HG03439 (cell line): ENCODE results near the gene ENPEP.
"Not testable (repeated sequence)": the region's sequence is repeated elsewhere in the genome, so short reads cannot be mapped to it uniquely, and the experiment has no call there.

ENCODE experiments used
- ATAC-seq: cut with Tn5 transposase; IDR thresholded peaks from one replicate; pipeline ENCODE4 v1.9.1; 2021; ENCODE audit warnings: mild to moderate bottlenecking, moderate library complexity; ENCODE audit not compliant: unreplicated experiment

ENPEP gene

DNA sequence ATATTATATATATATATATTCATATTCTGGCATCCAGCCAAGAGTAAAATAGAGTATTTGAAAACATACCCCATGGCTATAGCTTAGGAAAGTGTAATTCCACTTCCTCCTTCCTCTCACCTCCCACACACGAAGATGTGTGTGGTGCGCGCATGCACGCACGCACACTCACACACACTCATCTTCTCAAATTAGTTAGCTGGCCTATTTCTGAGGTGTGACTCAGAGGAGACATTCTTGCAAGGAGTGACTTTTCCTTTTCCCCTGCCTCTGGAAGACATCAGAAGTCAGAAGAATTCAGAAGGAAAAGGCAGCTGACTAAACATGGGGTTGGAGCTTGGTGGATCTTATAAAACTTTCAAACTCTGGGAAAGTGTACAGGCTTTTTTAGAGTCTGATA, 8.8 kb downstream of the ENPEP start:
- ATAC-seq, result no peak

DNA sequence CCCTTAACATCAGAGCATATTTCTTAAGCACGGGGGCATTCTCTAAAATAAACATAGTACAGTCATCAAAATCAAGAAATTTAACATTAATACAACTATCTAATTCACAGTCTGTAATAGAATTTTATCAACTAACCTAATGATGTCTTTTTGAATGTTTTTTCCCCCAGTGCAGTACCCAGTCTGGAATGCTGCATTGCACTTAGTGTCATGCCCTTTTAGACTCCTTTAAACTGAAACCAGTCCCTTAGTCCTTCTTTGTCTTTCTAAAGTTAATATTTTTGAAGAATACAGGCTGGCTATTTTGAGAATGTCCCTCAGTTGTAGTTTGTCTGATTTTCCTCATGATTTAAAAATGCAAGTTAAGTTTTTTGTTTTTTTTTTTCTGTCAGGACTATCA, 9.5 kb downstream of the ENPEP start:
- no peak for ATAC-seq

DNA sequence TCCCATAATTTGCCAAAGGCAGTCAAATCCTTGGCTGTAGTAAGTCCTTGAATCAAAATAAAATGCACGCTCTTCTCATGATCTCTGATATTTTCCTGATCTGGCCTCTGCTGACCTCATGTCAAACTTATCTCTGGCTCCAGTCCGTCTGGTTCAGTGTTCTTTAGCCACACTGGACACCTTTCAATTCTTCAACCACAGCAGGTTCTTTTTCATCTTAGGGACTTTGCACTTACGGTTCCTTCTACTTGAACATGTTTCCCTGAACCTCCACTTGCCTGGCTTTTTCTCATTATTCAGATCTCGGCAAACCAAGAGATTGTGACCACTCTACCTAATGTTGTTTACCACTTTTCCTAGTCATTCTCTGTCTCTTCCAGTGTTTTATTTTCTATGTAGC, 10.3 kb downstream of the ENPEP start:
- ATAC-seq, result no peak

DNA sequence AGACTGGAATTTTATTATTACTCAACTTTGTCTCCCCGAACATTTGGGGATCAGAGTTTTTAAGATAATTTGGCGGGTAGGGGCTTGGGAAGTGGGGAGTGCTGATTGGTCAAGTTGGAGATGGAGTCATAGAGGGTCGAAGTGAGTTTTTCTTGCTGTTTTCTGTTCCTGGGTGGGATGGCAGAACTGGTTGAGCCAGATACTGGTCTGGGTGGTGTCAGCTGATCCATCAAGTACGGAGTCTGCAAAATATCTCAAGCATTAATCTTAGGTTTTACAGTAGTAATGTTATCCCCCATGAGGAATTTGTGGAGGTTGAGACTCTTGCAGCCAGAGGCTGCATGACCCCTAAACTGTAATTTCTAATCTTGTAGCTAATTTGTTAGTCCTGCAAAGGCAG, 10.9 kb downstream of the ENPEP start:
- ATAC-seq, result not testable (repeated sequence)

DNA sequence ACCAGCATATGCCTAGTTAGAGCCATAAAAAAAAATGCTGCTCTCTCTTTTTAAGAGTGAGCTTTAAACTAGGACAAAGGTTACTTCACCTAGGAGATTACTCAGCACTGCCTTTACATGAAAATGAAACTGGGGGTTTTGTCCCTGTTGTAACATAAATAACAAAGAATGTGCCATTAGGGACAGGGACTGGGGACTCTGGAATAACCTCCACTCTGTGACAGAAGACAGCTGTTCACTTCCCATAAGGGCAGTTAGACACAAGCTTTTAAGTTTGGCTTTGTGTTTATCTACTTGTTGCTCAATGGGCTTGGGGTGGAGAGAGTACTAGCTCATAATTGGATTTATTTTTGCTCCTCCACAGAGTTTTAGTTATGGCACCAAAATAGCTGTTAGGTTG, 11.9 kb downstream of the ENPEP start:
- no peak for ATAC-seq

DNA sequence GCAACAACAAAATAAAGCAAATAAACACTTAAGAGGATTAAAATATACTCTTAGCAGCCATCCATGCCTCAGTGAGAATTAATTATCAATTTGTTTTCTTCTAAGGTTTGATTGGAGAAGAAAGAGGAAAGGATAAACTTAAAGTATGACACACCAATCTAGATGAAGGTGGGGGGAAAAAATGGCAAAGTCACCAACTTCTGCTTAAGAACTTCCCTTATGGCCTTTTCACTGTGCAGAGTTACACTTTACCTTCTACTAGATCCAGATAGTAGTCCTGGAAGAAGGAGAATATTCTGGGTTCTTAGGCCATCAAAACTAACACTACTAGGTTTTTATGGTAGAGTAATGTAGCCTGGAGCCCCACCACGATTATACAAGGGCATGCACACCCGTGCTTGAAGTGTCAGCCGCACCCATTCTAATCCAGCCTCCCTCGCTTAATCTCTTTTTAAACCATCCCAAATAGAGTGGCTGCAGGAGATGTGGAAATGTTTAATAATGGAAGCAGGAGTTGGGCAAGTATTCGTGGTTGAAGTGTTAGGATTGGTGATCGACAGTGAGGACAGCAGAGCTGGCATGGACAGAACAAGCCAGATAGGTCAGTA, 14.1 kb downstream of the ENPEP start:
- no peak for ATAC-seq

DNA sequence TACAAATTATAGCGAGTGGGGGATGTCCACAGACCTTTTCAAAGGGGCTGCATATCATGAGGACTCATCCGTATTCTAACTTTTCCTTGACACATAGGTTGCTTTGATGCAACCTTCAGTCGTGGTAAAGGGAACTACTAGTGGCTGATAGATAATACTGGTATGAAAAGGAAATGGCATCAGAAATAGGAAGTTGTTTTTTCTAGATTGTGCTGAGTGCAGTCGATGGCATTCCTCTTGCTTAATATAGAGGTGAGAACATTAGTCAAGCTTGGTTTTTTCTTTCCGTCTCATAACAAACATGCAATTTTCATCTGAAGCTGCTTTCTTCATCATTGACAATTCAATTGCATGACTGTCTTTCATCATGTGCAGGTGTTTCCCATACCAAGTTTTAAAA, 16.6 kb downstream of the ENPEP start:
- no peak for ATAC-seq

DNA sequence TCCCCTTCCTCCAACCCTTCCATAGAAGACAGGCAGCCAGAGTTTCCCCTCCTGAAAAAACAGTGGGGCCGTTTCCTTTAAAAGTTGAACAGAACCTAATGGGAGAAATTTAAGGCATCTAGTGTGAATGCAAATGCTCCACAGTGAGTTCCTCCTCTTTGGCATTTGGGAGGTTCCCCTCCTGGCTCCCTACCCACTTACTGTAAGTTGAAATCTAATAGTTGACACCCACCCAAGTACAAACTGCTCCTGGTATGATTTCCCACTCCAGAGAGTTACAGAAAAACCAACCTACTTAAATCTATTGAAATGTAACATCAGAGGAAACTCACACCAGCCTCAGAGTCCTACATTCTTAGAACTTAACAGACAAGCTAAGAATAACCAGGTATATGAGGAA, 17.6 kb downstream of the ENPEP start:
- no peak for ATAC-seq

DNA sequence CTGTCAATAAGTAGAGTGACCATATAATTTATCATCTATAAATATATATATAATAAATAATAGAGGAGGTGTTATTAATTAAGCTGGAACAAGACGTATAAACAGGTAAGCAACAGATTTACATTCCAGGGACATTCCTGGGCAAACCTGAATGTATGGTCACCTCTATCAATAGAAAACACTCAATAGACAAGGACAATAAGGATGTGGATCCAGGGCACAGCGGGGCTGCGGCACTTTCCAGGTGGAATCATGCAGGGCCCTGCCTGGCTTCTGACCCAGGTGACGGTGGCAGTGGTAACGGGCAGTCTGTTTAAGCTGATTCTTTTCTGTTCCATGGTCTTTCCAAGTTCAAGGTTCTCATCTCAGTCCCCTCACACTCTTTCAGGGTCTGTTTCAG, 22.5 kb downstream of the ENPEP start:
- no peak for ATAC-seq

DNA sequence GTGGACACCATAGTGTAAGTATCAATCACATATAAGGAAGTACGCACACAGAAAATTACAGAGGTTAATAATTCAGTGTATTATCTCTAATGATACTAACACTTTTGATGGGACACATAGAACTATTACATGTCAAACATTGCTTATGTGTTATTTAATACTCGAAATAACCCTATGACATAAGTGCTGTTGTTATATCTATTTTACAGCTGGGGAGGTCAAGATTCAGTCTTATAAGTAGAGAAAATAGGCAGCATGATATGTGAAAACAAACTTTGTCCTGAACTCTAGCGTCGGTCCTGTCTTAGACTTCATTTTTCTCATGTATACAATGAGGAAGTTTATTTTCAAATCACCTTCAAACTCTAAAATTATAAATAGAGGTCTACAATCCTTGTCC, 23.2 kb downstream of the ENPEP start:
- no peak for ATAC-seq

DNA sequence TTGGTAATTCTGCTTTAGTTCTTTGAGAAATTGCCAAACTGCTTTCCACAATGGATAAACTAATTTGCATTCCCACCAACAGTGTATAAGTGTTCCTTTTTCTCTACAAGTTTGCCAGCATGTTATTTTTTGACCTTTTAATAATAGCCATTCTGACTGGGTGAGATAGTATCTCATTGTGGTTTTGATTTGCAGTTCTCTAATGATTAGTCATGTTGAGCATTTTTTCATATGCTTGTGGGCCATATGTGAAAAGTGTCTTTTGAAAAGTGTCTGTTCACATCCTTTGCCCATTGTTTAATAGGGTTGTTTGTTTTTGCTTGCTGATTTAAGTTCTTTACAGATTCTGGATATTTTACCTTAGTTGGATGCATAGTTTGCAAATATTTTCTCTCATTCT, 25.9 kb downstream of the ENPEP start:
- no peak for ATAC-seq

DNA sequence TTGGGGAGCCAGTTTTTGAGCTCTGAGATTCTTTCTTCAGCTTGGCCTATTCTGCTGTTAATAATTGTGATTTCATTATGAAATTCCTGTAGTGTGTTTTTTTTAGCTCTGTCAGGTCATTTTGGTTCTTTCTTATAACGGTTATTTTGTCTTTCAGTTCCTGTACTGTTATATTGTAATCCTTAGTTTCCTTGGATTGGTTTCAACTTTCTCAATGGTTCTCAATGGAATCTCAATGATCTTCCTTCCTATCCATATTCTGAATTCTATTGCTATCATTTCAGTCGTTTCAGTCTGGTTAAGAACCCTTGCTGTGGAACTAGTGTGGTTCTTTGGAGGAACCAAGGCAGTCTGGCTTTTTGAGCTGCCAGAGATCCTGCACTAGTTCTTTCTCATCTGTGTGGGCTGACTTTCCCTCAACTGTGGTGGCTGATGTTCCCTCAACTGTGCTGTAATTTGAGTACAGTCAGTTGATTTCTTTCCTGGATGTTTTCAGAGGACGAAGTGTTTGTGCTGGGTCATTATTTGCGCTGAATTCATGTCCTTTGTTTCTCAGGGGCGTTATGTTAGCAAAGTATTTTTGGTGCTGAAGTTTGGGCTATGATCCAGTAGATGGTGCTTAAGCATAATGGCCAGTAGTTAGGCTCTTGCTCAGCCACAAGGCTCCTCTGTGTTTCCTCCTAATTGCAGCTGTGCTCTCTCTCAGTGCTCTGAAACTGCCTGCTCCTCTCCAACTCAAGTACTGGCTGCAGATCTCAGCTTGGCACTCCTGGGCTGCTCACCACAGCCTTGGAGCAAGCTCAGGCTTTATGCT, 27.5 kb downstream of the ENPEP start:
- ATAC-seq, result no peak

DNA sequence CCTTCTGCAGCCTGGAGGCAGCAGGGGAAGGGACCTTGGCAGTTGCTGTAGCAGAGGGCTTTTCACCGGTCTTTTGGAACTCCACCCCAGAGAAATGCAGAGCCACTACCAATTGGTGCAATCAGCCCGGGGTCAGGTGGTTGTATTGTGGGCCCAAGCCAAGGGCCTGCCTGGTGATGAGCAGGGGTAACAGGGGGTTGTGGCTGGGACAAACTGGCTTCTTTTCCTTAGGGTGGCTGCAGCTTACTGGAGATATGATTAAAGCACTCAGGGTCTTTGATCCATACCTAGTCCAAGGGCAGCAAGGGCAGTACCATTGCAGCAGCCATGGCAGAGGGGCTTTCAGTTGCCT, 28.1 kb downstream of the ENPEP start:
- ATAC-seq, result no peak

DNA sequence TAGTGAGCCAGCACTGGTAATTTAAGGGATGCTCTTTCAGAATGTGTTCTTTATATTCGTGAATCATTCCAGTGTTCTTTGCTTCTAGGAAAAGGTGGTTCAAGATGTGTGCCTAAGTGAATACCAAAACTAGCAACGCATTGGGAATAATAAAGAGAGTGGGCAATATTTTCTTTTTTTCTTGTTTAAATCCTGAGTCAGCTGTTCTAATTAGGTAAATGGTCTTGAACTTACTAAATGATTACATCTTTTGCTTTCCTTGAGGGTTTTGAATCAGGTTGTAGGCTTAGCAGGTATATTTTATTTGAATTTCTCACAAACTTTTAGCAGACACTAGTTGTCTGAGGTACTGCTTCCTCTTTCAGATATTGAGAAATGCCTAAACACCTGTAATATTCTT, 29.5 kb downstream of the ENPEP start:
- ATAC-seq, result no peak

DNA sequence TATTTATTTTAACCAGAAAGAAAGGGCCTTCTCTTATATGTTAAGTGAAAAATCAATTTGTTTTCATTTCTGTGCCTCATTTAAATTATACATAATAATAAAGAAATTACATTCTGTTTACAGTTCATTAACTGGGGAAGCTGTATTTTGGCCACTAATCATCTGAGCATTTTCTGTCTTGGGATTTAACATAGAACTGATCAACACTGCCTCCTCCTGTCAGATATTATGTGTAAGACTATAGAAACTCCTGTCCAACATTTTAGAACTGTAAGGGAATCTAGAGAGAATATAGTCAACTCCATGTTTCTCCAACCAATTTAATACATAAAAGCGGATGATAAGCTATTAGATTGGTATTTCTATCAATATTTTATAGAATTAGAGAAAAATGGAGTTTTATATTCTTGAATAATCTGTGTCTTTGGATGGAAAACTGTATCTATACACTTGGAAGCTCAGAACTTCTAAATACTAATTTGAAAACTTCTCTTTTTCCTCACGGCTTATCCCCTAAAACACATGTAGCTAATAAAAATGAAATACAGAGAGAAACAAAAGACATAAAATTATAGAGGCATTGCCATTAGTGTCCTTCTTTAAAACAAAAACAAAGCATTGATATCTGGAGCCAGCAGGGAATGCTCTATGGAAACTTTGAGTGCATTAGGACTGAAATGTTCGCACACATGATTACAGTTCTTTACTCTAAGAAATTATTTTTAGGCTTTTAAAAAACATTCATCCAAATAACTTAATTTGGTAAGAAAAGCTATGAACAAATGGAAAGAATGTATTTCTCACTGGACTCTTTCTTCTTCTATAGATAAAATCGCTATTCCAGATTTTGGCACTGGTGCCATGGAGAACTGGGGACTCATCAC, 33.1 kb downstream of the ENPEP start:
- no peak for ATAC-seq

DNA sequence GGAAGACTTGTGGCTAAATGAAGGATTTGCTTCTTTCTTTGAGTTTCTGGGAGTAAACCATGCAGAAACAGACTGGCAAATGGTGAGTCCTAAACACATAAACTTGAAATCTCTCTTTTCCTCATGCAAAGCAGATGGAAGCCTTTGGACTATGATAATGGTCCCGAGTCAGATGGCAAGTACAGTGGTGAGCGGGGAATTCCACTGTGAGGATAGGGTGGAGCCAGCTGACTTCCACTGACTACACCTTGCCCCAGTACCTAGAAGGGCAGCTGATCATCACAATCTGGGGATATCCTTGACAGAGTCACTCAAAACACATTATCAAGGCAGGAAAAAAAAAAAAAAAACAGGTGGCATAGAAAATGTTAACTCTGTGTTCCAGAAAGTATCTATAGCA, 34.3 kb downstream of the ENPEP start:
- no peak for ATAC-seq

DNA sequence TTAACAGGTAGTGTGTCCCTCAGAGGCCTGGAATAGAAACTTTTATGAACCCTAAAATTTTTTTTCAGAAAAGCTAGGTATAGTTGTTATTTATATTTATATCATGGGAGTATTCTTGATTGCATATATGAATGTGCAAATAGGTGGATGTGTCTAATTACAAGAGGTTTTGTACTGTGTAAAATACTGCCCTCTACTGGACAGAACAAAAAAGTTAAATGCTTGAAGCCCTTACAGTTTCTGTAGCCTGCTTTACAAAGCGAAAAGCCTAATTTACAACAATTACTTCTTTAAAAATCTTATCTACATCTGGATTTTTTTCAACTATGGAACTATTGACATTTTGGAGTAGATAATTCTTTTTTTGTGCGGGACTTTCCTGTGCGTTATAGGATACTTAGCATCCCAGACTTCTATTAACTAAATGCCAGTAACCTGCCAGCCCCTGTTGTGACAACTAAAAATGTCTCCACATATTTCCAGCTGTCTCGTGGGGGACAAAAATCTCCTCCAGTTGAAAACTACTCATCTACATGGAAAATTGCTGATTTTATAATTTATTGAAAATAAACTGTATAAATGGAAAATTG, 35.1 kb downstream of the ENPEP start:
- no peak for ATAC-seq

DNA sequence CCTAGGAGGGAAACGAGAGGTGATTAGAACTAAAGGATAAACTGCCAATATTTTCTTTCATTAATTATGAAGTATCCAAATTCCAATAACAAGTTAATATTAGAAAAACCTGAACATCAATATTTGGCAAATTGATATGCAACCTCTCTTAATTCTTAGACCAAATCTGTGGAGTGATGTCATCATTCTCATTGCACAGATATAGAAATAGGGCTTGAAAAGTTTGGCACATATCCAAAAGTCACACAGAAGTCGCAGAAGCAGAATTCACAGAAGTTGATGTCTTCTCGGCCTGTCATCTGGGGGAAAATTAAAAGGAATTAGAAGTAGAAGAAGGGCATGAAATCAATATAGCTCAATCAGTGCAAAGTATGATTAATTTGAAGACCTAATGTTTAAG, 36.9 kb downstream of the ENPEP start:
- no peak for ATAC-seq

DNA sequence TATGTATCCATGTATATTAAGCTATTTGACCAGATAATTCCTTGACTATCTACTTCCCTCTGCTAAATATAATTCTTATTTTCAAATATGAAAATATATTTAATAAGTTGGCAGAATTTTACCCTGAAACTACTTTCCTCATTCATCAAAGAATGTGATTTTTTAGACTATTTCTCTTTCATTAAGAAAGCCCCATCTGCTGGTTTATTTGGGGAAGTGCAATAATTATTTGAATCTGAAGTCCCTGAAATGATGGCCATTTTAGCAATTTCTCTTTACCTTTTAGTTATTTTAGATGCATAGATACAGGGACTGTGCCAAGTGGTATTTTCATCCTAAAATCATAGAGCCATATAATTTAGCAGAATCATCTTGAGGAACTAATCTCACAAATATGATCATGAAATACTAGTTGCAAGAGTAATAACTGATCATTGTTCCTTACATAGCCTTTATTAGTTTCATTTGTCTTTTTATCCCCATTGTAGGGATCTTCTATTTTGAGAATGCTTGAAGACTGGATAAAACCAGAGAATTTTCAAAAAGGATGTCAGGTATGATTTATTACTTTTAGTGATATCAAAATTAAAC, 39.0 kb downstream of the ENPEP start:
- ATAC-seq, result no peak

DNA sequence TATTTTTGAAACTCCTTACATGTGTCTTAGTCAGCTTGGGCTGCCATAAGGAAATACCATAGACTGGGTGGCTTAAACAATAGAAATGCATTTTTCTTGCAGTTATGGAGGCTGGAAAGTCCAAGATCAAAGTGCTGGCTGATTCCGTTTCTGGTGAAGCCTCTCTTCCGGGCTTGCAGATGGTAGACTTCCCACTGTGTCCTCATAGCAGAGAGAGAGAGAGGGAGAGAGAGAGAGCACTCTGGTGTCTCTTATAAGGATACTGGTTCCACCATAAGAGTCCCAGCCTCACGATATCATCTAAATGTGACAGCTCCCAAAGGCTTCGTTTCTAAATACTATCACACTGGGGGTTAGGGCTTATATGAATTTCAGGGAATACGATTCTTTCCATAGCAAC, 39.7 kb downstream of the ENPEP start:
- ATAC-seq, result no peak
